HEK293 (cell line): ENCODE measurements around the gene PTPRN2.
"Not testable (repeated sequence)": the region's sequence is repeated elsewhere in the genome, so short reads cannot be mapped to it uniquely, and the experiment has no call there.

Source experiments
- CTCF ChIA-PET: fragments of 350-600 bp; formaldehyde crosslinking; extraction: SDS; loops from one replicate; lab custom pipeline; 2021; ENCODE audit warnings: antibody characterized with exemption; lab: Yijun Ruan, JAX
- POLR2A ChIA-PET: fragments of 300-600 bp; formaldehyde crosslinking; extraction: SDS; loops from one replicate; lab custom pipeline; 2020; ENCODE audit warnings: antibody characterized with exemption, inconsistent platforms; lab: Yijun Ruan, JAX
- H3K27ac ChIP-seq: fragments of 200-500 bp; sonication (Bioruptor generic); 2 replicates; pipeline ENCODE4 v1.5.1; 2014; ENCODE audit warnings: low read depth, low read length, control low read depth, inconsistent platforms; ENCODE audit errors: extremely low read depth
- H3K36me3 ChIP-seq, 2 experiments: fragments of 200-500 bp in 1 of 2; sonication (Bioruptor generic) in 1 of 2; 1 replicate in 1 of 2; 2 replicates in 1 of 2; pipeline ENCODE4 v1.5.1; 2014 to 2017; ENCODE audit warnings: inconsistent platforms in 2 of 2, low read length in 2 of 2; ENCODE audit not compliant: control insufficient read depth in 2 of 2, insufficient read depth in 1 of 2
- H3K4me1 ChIP-seq: fragments of 200-500 bp; sonication (Bioruptor generic); 2 replicates; pipeline ENCODE4 v1.5.1; 2014; ENCODE audit warnings: mild to moderate bottlenecking, low read length, inconsistent platforms; ENCODE audit not compliant: control insufficient read depth, insufficient read depth
- H3K4me3 ChIP-seq: 2 replicates; pipeline ENCODE4 v1.5.1; 2011; ENCODE audit warnings: low read depth, mild to moderate bottlenecking, control low read depth, low read length, moderate library complexity
- H3K9me3 ChIP-seq: fragments of 200-500 bp; sonication (Bioruptor generic); 2 replicates; pipeline ENCODE4 v1.5.1; 2014; ENCODE audit warnings: low read depth, low read length, inconsistent platforms; ENCODE audit not compliant: control insufficient read depth, insufficient read depth
- EGR2 ChIP-seq: fragments of 450-650 bp; formaldehyde crosslinking; IDR thresholded peaks from 2 replicates; pipeline ENCODE4 v1.5.1; 2016; ENCODE audit warnings: low read depth, missing biosample characterization, missing genetic modification characterization
- ELK4 ChIP-seq: IDR thresholded peaks from 2 replicates; pipeline ENCODE4 v1.6.1; 2011; ENCODE audit warnings: mild to moderate bottlenecking, low read depth, low read length, borderline replicate concordance
- GFI1B ChIP-seq: fragments of 450-650 bp; formaldehyde crosslinking; IDR thresholded peaks from 2 replicates; pipeline ENCODE4 v1.5.1; 2016; ENCODE audit warnings: missing biosample characterization, missing genetic modification characterization
- GLI2 ChIP-seq: fragments of 450-650 bp; formaldehyde crosslinking; IDR thresholded peaks from 2 replicates; pipeline ENCODE4; 2017; ENCODE audit warnings: missing biosample characterization, missing genetic modification characterization, low read depth, borderline replicate concordance
- IKZF3 ChIP-seq: fragments of 450-650 bp; IDR thresholded peaks from 2 replicates; pipeline ENCODE4 v1.5.0; 2018; ENCODE audit warnings: missing biosample characterization, mild to moderate bottlenecking, missing genetic modification characterization, moderate library complexity
- ZBTB17 ChIP-seq: fragments of 450-650 bp; formaldehyde crosslinking; IDR thresholded peaks from 2 replicates; pipeline ENCODE4 v1.5.1; 2016; ENCODE audit warnings: missing biosample characterization, missing genetic modification characterization
- ZBTB20 ChIP-seq: fragments of 450-650 bp; formaldehyde crosslinking; IDR thresholded peaks from 2 replicates; pipeline ENCODE4 v1.5.1; 2016; ENCODE audit warnings: missing biosample characterization, missing genetic modification characterization
- ZBTB6 ChIP-seq: fragments of 450-650 bp; formaldehyde crosslinking; IDR thresholded peaks from 2 replicates; pipeline ENCODE4 v1.5.1; 2017; ENCODE audit warnings: missing biosample characterization, missing genetic modification characterization
- ZFHX2 ChIP-seq: fragments of 450-650 bp; formaldehyde crosslinking; conservative IDR thresholded peaks from 2 replicates; pipeline ENCODE4 v1.5.1; 2016; ENCODE audit warnings: missing biosample characterization, missing genetic modification characterization
- ZNF133 ChIP-seq: fragments of 450-650 bp; formaldehyde crosslinking; IDR thresholded peaks from 2 replicates; pipeline ENCODE4 v1.5.1; 2016; ENCODE audit warnings: missing biosample characterization, missing genetic modification characterization
- ZNF23 ChIP-seq: fragments of 450-650 bp; formaldehyde crosslinking; IDR thresholded peaks from 2 replicates; pipeline ENCODE4 v1.5.1; 2016; ENCODE audit warnings: missing biosample characterization, missing genetic modification characterization, borderline replicate concordance
- ZNF423 ChIP-seq: fragments of 450-650 bp; formaldehyde crosslinking; IDR thresholded peaks from 2 replicates; pipeline ENCODE4 v1.5.1; 2016; ENCODE audit warnings: missing biosample characterization, missing genetic modification characterization
- ZNF433 ChIP-seq: fragments of 450-650 bp; formaldehyde crosslinking; IDR thresholded peaks from 2 replicates; pipeline ENCODE4 v1.5.1; 2016; ENCODE audit warnings: missing biosample characterization, missing genetic modification characterization, low read depth
- ZNF555 ChIP-seq: fragments of 450-650 bp; formaldehyde crosslinking; conservative IDR thresholded peaks from 2 replicates; pipeline ENCODE4 v1.5.1; 2017; ENCODE audit warnings: missing biosample characterization, mild to moderate bottlenecking, missing genetic modification characterization, inconsistent platforms
- ZNF621 ChIP-seq: fragments of 450-650 bp; formaldehyde crosslinking; IDR thresholded peaks from 2 replicates; pipeline ENCODE4 v1.5.1; 2017; ENCODE audit warnings: missing biosample characterization, missing genetic modification characterization
- ZNF639 ChIP-seq: fragments of 450-650 bp; formaldehyde crosslinking; IDR thresholded peaks from 2 replicates; pipeline ENCODE4 v1.5.1; 2016; ENCODE audit warnings: missing biosample characterization, missing genetic modification characterization
- ZNF768 ChIP-seq: fragments of 450-650 bp; formaldehyde crosslinking; IDR thresholded peaks from 2 replicates; pipeline ENCODE4 v1.5.1; 2018; ENCODE audit warnings: missing biosample characterization, mild to moderate bottlenecking, missing genetic modification characterization
- ZNF837 ChIP-seq: fragments of 450-650 bp; formaldehyde crosslinking; IDR thresholded peaks from 2 replicates; pipeline ENCODE4 v1.5.1; 2016; ENCODE audit warnings: missing biosample characterization, missing genetic modification characterization

PTPRN2 gene

GRCh38 chr7:158430308-158431034, 157.2 kb downstream of the PTPRN2 start:
- ChIA-PET POLR2A (no interaction called here), CTCF (no interaction called here)
- no peak overlapping the region for H3K4me3 ChIP-seq
- no peak for TF ChIP-seq ELK4
- no peak for TF ChIP-seq ZNF555 (tag by site-specific recombination)
- no peak for TF ChIP-seq ZNF837 (tag by site-specific recombination)
- TF ChIP-seq GFI1B (tag by site-specific recombination) = no peak
- no peak for TF ChIP-seq ZBTB17
- H3K9me3 ChIP-seq = no peaks in the 10 kb centered on the region
- peaks cover 2% of the 10 kb centered on the region; the same call in 1 of the 2 replicates for H3K4me1 ChIP-seq
- no peaks in the 10 kb centered on the region for H3K36me3 ChIP-seq
- H3K27ac ChIP-seq = no peak overlapping the region

GRCh38 chr7:158428837-158429753, 158.5 kb downstream of the PTPRN2 start:
- Histone ChIP-seq H3K27ac (no peak overlapping the region), H3K4me1 (peaks cover 2% of the 10 kb centered on the region; the same call in 1 of the 2 replicates), H3K9me3 (no peaks in the 10 kb centered on the region), H3K4me3 (no peak overlapping the region), H3K36me3 (no peaks in the 10 kb centered on the region)
- ChIA-PET CTCF (no interaction called here), POLR2A (no interaction called here)
- peak; percentile 49 for TF ChIP-seq ZFHX2 (tag by site-specific recombination)
- peak; percentile 58; the same call in 1 of the 2 replicates for TF ChIP-seq EGR2
- TF ChIP-seq ZBTB20 (tag by site-specific recombination) = no peak
- TF ChIP-seq ZNF433 (tag by site-specific recombination) = no peak

GRCh38 chr7:158428131-158428836, 159.3 kb downstream of the PTPRN2 start:
- H3K27ac ChIP-seq = no peak overlapping the region
- ChIA-PET CTCF (interaction anchor here (0.7 kb wide), 1 partner anchor 456 kb away, joined by 3 read pairs; no protein-coding TSS in a partner anchor), POLR2A (no interaction called here)
- H3K4me1 ChIP-seq = peaks cover 2% of the 10 kb centered on the region; the same call in 1 of the 2 replicates
- H3K36me3 ChIP-seq = no peaks in the 10 kb centered on the region
- no peaks in the 10 kb centered on the region for H3K9me3 ChIP-seq
- no peak overlapping the region for H3K4me3 ChIP-seq
- TF ChIP-seq ZNF621 (tag by site-specific recombination) = no peak

- H3K9me3 ChIP-seq, POLR2A ChIA-PET, H3K4me3 ChIP-seq, CTCF ChIA-PET, H3K4me1 ChIP-seq, H3K36me3 ChIP-seq, H3K27ac ChIP-seq: not testable (repeated sequence)
Observed at GRCh38 chr7:158425676-158426075, 161.9 kb downstream of the PTPRN2 start.

GRCh38 chr7:158424531-158424930, 163.1 kb downstream of the PTPRN2 start:
- Histone ChIP-seq H3K36me3 (no peaks in the 10 kb centered on the region), H3K4me1 (no peaks in the 10 kb centered on the region), H3K9me3 (no peaks in the 10 kb centered on the region), H3K27ac (no peak overlapping the region), H3K4me3 (no peak overlapping the region)
- ChIA-PET CTCF (interaction anchor here (0.6 kb wide), 2 partner anchors 12 to 70 kb away, joined by 3 to 4 read pairs; no protein-coding TSS in a partner anchor), POLR2A (no interaction called here)
- TF ChIP-seq ZBTB6 (tag by site-specific recombination) = no peak
- TF ChIP-seq ZNF23 (tag by site-specific recombination) = no peak
- TF ChIP-seq ZNF423 (tag by site-specific recombination) = no peak
- TF ChIP-seq IKZF3 (tag by site-specific recombination) = no peak
- TF ChIP-seq ZNF639 (tag by site-specific recombination) = no peak
- no peak for TF ChIP-seq GLI2 (tag by site-specific recombination)
- no peak for TF ChIP-seq ZNF768 (tag by site-specific recombination)
- TF ChIP-seq ZNF133 (tag by site-specific recombination) = no peak
